C4-2B (cell line): ENCODE results near the gene SNX8.

ENCODE experiments used
- CTCF ChIP-seq: fragments of 450-650 bp; conservative IDR thresholded peaks from 2 replicates; pipeline ENCODE4 v1.5.1; 2017; ENCODE audit warnings: mild to moderate bottlenecking
- ZFX ChIP-seq: fragments of 450-650 bp; IDR thresholded peaks from 2 replicates; pipeline ENCODE4 v1.6.1; 2017

- TF ChIP-seq CTCF (no peak), ZFX (no peak)
Measured at GRCh38 chr7:2219606-2220005, 94.6 kb downstream of the SNX8 start.
